Mucosa of gallbladder (tissue), 1 donor: ENCODE measurements around the gene SLC10A7. TPM values are rescaled to one million over a fixed set of nuclear protein-coding genes. Genes with fewer than 3 reads are reported as not detected.

ENCODE experiments used
- DNase-seq: peaks from one replicate; pipeline ENCODE4 v3.0.0-alpha.2; 2020; ENCODE audit warnings: low spot score
- total RNA-seq: library from RNA; stranded (reverse); gene quantifications from one replicate; pipeline ENCODE4 v1.2.1, GENCODE V29; 2021
- donor health status: DM: no; HTN: no; CAD: no.

Gene SLC10A7
- total RNA-seq, 1 donor from 2014 or later: 15.5 TPM

DNA sequence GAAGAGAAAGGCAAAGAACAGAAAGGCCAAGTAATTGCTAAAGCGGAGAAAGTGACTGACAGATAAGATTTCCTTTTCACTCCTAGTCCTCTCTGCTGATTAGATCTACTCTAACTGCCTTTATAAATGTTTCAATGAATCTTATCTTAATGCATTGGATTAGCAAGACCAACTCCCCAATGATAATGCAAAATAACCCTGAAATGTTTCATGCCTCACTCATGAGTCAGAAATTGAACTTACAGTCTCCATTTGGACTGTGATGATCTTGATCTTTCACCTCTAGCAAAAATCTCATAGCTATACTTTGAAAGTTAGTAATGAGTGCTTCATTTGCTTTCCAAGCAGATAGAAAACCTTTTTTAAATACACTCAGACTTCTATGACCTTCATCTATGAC lies 26.5 kb downstream of the SLC10A7 start:
- DNase-seq: no peak

DNA sequence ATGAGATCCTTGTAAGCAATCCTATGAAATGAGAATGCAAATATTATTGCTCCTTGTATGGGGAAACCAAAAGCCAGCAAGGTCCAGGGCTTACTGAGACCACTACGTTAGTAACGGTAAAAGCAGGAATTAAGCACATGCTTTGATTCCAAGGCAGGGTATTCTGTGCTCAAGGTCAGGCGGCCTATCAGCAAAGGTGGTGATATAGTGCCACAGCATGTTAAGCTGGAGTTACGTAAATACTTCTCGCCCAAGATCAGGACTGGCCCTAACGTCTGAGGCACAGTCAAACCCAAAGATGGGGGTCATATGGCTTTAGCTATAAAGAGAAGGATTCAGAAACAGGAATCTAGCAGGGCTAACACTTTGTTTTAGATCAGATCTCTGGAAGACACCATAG lies 27.6 kb downstream of the SLC10A7 start:
- DNase-seq: no peak

DNA sequence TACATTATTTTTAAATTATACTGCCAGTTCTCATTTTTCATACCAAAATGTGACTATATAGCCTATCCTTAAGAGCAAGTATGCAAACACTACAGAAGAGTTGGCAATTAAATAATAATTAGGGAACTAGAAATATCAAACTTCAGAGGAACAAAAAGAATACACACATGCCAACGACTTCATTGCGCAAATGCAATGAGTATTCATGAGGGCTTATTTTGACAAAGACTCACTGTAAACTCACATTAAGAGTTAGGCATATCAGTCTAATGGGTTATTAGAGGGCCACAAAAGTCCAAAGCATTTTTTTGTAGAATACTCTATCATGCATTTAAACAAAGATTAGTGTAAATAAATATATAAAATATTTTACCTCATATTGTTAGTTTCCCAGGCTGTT lies 31.6 kb downstream of the SLC10A7 start:
- DNase-seq: no peak

DNA sequence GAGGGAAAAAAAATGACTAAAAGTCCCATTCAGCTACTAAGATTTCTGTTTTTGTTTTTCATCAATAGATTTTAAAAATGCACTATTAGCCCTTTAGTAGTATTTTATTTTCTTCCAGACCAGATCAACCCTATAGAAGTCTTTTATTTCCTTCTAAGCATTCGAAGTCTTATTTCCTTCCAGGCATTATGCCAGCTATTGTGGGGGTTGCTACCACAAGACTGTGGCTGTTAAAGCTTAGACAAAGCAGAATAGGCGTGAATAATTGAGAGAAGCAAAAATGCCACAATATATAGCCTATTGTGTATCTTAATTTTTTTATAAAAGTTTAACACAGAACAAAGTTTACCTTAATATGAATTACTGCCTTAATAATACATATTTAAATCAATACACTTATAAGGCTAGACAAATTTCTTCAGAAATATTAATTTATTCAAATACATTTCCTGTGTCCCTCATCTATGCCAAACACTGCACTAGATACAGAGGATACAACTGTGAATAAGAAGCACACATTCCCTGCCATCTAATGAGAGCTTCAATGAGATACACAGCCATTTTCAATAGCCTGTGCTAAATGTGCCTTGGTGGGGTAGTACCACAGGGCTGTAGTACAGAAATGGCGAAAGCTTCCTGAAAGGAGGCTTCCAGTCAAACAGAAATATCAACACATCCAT lies 33.1 kb downstream of the SLC10A7 start:
- no peak for DNase-seq

DNA sequence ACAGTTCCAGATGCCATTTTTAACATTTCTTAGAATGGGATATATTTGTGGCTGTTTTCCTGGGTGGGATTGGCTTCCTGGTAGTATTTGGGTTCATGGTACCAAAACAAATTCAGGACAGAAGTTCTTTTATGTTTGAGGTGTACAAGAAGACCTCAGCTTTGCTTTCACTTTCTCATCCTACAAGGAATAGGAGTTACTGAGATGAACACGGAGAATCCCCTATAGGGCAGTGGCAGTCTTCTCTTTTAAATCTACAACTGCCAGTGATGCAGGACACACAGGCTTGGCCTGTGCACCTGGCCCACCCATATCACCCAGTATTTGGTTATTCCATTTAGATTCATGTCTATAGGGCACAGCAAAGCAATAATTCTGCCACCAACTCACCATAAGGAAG lies 35.2 kb downstream of the SLC10A7 start:
- no peak for DNase-seq

DNA sequence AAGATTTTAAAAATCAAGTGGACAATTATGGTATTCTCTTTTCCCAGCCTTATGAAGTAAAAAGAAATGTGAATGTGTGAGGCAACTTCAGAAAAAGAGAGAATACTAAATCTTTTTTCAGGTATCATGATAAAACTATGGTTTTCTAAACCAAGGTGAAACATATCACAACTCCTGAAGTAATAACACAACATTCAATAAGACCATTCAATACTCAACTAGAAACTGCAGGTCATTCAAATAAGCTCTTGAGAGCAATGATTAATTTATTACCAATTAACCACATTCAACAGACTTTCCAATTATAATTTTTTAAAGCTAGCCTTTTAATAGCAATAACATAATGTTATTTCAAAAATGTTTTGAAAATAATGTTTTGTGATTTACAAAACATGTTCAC lies 35.8 kb downstream of the SLC10A7 start:
- DNase-seq: no peak

DNA sequence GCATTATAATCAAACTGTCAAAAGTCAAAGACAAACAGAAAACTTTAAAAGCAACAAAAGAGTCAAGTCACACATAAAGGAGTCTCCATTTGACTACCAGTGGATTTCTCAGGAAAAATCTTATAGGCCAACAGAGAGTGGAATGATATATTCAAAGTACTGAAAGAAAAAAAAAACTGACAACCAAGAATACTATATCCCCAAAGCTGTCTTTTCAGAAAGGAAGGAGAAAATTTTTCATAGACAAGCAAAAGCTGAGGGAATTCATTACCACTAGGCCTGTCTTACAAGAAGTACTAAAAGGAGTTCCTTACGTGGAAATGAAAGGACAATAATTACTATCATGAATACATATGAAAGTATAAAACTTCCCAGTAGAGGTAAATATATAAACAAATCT lies 39.0 kb downstream of the SLC10A7 start:
- no peak for DNase-seq

DNA sequence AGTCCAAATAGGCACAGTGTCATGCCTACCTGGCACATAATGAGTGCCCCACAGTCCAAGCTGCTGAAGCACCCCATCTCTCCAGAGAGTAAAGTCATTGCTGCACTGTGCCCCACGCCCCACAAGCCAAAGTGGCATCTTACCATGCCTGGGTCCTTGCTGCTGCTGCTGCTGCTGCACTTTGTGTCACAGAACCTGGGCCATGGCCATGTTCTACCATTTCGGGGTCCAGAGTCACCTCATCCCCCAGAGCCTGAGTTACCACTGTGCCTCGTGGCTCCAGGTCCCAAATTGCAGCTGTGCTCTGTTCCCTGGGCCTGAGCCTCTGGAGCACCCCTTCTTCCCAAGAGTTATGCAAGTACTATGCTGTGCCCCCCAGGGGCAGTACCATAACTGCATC lies 40.5 kb downstream of the SLC10A7 start:
- DNase-seq: no peak

DNA sequence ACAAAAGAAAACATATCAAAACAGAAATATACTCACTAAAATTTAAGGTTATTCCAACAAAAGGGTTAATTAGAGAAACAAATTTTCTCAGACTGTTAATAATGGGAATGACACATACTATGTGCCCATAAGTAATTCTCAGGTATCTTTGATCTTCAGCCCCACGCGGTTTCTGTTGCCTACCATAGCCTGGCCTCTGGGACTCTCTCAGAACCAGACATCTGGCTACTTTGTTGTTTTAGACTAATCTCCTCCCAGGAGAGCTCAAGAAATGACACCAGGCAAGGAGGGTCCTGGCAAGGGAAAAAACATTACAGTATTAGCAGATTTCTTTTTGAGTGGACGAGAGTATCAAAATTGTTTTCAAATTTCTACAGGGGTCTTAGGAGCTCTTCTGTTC lies 43.7 kb downstream of the SLC10A7 start:
- DNase-seq: no peak

DNA sequence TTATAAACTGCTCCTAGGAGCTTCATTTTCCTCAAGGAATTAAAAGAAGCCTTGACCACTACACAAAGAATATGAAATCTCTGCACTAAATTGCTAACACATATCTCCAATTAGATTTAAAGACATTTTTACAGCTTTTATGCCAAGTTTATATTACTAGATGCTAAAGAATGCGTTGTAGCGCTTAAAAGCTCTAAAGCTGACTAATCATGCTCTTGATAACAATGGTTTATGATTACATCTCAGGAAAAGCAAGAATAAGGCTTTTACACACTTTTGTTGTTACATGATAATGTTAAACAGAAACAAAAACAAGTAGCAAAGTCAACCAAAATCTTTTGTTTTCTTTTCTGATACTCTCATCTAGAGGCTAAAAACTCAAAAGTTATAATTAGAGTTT lies 44.7 kb downstream of the SLC10A7 start:
- DNase-seq: no peak

DNA sequence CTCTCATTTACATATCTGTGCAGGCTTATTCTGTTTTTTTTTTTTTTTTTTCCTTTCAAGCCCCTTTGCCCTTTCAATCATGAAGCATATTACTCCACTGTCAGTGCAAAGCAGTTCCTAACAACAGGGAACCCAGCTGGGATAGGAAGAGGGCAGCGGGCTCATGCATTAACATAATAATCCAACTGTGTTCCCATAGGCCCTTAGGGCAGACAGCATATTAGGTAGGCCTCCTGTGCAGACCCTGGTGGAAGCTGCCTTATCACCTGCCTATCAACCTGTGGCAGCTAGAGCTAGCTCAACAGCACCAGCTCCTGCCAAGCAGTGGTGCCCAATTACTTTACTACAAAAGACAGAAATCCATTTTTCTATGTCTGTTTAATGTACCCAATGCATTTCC lies 49.3 kb downstream of the SLC10A7 start:
- no peak for DNase-seq

DNA sequence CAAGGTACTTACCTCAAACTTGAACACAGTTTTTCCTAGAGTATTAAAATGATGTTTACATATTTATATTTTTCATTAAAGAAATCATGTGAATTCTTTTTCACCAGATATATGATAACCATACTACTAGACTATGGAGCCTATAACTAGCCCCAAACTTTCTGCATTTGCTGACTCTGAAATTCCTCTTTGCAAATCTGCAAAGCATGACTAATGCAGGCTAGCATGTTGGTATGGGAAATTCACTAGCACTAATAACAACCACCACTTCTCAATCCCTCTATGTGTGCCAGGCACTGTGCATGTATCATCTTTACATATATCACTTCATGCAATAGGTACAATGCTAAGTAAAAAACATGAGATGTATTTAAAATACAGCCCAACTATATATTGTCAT lies 51.1 kb downstream of the SLC10A7 start:
- DNase-seq: no peak

DNA sequence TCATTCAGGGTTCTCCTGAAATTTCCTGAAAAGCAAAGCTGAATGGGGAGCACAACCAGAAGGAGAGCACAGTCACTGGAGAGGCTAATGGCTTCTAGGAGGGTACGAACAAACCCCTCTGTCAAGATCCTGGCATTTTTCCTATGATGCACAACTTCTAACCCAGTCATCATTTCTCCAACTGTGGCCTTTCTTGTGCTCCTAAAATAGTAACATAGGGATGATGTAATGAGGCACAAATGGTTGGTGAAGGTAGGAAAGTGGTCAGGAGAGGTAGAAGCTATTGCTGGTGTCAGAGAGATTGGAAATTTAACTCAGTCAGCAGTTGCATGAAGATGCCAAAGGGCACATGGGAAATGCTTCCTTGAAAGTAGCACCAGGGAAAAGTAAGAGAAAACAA lies 52.7 kb downstream of the SLC10A7 start:
- DNase-seq: no peak

DNA sequence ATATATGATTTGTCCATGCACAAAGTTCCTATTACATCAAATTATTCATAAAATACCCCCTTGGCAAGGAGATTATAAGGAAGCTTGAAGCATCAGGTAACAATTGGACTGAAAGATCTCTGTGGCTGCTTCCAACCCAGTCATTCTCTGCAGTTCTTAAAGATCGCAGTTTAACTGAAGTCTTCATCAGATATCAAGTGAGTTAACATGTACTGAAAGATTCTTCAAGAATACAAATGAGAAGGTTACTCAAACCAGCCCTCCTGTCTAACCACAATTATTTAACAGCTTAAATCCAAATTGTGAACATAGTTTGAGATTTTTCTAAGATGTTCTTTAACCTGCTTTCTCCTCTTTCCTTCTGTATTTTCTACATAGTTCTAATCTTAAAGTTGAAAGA lies 56.1 kb downstream of the SLC10A7 start:
- no peak for DNase-seq

DNA sequence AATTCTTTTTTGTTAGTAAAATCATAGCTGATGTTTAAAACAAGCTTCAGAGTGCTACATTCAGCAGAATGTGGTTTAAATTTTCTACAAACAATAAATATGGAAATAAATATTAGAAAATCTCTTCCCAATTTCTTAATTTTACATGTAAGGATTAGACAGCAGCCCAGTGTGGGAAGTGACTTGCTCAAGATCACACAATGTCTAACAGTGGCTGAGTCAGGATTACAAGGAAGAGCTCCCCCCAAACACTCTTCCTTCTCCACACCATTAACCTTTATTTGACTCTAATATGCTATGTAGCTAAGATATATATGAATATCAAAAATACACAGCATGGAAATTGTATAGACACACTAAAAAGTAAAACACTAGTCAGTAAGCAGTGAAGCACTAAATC lies 59.5 kb downstream of the SLC10A7 start:
- no peak for DNase-seq

DNA sequence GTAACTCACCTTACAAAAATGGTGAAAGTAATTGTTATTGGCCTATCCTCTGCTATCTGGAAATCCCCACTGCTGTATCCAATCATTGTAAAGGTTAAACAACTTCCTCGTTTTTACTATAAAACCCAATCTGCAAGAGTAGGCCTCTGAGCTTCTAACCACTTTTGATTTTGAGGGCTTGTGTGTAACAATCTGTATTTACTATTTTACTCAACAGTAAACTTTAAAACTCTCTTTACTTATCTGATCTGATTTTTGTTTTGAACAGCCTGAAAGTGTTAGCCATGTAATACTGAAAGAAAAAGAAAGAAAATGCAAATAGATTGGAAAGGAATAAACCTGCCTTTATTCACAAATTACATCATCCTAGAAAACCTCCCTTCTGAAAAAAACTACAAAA lies 63.1 kb downstream of the SLC10A7 start:
- DNase-seq: no peak

DNA sequence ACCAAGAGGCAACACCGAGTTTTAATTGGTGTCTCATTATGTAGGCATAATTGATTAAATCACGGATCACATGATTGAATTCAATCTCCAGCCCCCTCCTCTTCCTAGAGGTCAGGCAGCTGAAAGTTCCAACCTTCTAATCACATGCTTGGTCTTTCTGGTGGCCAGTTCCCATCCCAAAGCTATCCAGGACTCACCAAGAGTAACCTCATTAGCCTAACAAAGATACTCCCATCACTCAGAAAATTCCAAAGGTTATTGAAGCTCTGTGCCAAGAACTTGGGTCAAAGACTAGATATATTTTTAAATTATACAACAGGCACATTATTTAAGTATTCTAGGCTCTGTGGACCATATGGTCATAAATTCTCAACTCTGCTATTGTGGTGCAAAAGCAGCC lies 65.1 kb downstream of the SLC10A7 start:
- no peak for DNase-seq

DNA sequence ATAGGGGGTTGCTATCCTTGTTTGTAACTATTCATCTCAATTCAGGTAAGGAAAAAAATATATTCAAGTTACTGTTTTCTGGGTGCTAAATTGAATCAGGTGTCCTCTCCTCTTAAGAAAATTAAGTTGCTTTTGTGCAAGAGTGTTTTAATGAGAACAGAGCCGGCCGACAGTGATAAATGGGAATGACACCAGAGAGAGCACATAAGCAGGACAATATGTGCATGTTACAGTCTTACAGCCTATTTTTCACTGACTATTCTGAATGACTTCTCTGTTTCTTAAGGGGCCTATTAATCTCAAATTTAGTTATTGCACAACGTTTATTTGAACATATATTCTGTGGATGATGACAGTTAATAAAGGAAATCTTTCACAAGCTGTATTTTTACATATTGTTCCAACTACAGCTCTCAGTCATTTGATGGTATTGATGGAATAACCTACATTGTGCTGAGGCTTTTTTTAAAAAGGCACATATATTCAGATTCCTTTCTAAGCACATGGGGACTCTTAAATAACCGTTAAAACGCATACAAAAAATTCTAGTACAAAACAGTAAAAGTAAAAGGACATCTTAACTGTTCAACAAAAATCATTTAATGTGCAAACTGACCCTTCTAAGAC lies 68.4 kb downstream of the SLC10A7 start:
- DNase-seq: no peak

DNA sequence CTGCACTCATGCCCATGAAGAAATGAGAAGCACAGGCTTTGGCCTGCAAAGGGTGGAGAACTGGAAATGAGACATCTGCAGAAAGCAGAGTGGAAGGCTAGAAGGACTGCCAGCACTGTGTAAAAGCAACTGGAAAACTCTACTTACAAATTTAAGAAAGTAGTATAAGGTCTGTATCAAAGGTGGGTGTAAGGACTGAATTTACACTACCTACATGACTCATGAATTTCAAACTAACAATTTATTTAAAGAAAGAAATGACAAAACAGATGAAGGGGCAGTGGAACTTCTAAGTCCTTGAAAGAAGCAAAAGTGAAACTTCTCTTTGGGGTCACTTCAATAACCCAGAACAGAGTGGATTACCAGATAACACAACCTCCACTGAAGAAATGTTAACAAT lies 71.2 kb downstream of the SLC10A7 start:
- DNase-seq: no peak

DNA sequence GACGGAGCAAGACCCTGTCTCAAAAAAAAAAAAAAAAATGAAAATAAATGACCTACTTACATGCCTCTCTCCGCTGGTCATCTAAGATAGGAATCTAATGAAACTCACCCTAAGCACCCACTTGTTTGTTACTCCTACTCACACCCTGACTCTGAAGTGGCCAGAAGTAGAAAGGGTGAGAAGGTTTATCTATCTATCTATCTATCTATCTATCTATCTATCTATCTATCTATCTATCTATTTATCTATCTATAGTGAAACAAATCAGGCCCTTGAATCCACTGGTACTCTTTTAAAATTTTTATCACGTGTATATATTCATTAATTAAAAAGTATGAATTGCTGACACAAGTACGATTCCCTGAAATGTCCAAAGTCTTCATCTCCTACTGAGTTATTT lies 75.2 kb downstream of the SLC10A7 start:
- DNase-seq: no peak

DNA sequence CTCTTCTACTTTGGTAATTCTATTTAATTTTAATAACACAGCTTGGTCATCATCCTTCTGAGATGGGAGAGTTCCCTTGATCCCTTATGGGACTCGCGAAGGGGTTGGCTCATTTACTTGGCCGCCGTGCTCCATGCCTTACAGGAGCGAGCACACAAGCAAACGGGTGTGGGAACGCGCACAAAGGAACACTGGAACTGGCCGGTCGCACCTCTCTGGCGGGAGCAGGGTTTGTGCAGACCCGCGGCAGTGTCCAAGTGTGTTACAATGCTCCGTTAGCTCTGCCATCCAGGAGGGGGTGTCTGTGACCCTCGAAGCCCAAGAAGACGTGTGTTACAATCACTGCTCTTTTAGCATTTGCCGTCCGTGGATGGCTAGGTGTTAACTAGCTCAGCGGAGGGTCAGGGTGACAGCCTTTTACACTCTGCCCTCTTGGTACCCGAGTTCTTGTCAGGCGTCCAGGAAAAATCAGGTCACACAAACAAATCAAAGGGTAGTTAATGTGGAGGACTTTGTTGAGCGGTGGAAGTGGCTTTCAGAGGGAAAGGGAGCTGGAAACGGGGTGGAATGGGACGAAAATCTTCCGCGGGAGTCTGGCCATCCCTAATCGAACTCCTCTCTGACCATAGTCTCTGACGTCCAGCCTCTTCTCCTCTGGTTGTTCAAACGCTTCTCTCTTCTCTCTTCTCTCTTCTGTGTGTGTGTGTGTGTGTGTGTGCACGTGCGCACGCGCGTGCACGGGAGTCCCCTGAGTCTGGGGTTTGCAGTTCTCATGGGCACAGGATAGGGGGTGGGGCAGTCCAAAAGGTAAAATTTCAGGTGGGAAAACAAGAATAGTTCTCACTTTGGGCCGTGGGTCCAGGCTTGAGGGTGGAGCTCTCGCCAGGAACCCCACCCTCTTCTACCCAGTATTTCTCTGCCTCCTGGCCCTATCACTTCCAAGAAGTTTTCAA lies 76.3 kb downstream of the SLC10A7 start:
- no peak for DNase-seq

DNA sequence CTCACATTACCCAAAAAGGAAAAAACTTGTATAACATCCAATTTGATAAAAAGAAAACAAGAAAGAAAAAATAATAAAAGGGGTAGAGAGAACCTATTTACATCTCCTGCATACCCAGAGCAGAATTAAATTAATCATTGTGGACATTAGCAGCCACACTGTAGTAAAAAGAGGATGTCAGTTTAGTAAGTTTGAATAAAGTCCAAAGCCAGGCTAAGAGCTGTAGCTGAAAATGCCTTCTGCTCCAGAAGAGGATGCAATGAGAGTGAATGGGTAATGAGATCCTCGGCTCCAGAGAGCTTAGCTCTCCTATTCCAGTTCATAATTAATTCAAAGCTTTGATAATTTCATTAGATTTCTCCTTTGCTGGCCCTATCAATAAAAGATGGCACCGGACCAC lies 78.2 kb downstream of the SLC10A7 start:
- no peak for DNase-seq

DNA sequence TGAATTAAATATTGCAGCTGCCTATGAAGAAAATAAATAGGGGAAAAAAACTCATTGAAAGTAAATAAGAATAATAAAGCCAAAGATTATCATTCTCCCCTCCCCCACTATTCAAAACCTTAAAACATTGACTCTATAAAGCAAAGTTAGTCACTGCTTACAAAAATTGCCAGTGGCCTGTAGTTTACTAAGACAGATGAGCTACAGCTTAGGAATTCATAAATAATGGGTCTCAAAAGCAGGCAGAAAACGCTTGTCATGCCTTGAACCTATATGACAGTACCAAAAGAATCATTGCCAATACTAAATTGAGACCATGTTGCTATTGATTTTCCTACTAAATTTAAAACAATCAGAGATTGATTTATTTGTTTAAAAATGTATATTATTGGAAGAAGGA lies 78.9 kb downstream of the SLC10A7 start:
- no peak for DNase-seq
